Right lobe of liver (tissue), 4 donors: Measurements from ENCODE around the gene GALNTL6.

Experiments
- CTCF ChIP-seq, 4 donors: fragments of 200-600 bp in 3 of 4; fragments of 450-650 bp in 1 of 4; IDR thresholded peaks; one replicate each; pipeline versions ENCODE4 v1.5.1 to v1.8.0; 2016 to 2022; ENCODE audit warnings: antibody characterized with exemption in 4 of 4, mild to moderate bottlenecking in 2 of 4
- POLR2A ChIP-seq: fragments of 450-650 bp; IDR thresholded peaks from one replicate; pipeline ENCODE4 v1.6.1; 2017; ENCODE audit warnings: antibody characterized with exemption, mild to moderate bottlenecking
- donor health status: DM: no; HTN: no; CAD: no.
- donor health status: DM: no; HTN: no; CAD: no.
- donor health status: DM: no; HTN: yes; CAD: no.

- TF ChIP-seq CTCF (IDR thresholded peaks at IDR 0.05), result no peak
- no peak for TF ChIP-seq POLR2A
Observed at GRCh38 chr4:173045571-173045970, 1232.4 kb downstream of the GALNTL6 start.
